ENCODE results near the gene TTC16.

Gene TTC16, protein sequence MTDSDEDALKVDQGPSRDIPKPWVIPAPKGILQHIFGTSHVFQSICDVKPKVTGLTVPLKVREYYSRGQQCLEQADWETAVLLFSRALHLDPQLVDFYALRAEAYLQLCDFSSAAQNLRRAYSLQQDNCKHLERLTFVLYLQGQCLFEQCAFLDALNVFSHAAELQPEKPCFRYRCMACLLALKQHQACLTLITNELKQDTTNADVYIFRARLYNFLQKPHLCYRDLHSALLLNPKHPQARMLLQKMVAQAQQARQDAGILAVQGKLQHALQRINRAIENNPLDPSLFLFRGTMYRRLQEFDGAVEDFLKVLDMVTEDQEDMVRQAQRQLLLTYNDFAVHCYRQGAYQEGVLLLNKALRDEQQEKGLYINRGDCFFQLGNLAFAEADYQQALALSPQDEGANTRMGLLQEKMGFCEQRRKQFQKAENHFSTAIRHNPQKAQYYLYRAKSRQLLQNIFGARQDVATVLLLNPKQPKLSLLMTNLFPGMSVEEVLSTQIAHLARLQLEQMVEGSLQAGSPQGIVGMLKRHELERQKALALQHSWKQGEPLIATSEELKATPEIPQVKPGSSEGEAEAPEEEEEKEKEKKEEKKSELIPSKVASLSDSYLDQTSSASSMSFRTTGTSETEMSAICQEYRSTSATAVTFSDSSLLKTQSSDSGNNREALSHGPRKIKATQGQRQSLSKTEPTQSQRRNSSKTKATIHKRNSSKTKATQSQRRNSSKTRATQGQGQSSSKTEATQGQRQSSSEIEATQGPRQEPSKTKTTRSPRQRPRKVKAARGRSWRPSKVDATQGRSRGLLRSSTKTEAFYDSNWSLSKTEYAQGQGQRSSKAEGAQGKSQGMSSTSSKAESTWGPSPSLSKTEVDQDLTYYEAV

DNA sequence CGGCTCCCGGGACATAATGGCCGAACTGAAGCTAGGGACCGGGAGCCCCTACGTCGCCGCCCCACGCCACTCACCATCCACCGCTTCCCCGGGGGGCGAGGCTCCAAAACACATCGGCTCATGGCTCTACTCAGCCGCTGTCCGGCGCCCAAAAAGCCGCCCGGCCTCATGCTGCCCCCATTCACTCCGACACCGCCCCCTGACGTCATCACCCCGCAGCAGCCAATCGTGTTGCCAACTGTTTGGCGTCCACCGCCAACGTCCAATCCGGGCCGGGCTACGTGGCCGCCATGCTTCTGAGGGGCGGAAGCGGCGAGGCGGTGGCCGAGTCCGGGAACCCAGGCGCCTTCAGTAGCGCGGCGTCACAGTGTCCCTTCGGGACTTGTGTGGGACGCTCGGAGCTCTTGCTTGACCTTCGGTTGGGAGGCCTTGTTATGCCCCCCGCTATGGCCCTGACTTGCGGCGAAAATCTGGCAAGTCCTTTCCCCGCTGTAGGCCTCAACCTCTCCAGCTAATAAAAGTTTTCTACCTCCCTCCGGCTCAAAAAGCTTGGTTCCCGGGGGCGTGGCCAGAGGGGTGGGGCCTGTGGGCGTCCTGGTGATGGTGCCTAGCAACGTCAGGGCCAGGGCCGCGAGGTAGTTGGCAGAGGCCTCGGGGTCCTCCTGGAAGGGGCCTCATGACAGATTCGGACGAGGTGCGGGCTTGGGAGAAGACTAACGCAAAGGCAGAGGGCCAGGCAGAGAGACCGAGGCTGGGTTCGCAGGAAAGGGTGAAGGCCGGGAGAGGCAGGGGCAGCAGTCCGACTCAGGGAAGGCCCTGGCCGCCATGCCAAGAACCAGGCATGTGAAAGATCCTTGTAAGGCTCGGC is at the start of gene TTC16, which contains the start of gene PTRH1:
TSS of gene TTC16 (plus strand) at position 610 of the 868 bp plus-strand sequence. CDS start at position 677, 67 bp downstream.
TSS of gene PTRH1 (minus strand) at position 194 of the 868 bp plus-strand sequence. CDS start at position 170, 24 bp downstream.
- peak; percentile 98 for DNase-seq

DNA sequence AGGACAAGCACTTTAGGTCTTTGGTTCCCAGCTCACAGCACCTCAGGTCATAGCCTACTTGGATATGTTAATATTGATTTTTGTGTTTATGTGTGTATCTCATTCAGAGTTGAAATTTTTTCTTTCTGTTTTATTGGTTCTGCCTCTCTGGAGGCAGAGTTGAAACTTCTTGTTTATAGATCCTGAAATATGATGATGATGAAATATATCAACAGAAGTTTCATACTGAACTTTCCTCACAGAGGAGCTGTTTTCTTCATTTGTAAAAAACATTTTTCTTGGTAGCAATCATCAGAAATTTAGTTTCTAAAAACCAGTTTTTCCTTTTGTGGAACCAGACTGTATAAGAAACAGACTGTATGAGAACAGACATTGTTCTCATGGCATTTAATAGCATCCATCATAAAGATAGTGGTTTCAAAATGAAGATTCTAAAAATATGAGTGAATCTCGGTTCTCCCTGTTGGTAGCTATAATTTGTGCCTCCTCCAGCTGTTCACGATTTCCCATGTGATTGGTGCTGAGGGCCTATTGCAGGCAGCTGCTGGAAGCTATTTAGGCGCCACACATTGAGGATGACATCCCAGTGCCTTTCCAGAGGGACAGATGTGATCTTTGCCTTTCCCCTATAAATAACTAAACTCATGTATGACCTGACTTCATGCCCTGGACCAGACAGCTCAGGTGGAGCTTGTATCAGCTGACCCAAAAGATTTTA is 48.6 kb upstream of the TTC16 start:
- DNase-seq, result no peak

DNA sequence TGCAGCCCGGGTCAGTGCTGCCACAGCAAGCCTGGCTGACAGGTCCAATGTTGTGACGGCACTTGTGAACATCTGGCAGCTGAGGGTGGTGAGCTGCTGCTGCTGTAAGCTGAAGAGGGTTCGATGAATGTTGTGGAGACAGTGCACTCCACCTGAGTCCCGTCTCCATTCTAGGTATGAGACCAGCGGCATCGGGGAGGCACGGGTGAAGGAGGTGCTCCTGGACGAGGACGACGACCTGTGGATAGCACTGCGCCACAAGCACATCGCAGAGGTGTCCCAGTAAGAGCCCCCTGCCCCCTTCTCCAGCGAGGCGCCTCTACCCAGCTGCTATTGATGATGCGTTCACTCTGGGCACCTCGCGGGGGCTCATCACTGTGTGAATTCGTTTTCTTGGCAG is 48.0 kb upstream of the TTC16 start:
- DNase-seq, result no peak

DNA sequence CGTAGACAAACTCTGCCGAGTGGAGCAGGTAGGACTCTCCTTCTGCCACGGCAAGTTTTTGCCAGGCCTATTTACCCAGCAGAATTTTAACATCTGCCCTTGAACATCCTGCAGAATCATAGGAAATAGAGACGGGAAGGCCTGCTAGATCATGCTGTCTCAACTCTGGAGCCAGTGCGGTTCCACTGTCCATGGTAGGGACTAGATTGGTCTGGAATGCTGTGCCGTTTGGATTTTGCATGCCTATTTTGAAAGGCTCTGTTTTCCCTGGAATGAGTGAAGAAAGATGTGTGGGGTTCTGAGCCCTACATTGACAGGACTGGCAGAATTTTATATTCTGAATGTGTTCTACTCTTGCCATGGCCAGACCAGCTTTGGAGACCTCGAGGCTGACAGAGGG is 42.6 kb upstream of the TTC16 start:
- no peak for DNase-seq

DNA sequence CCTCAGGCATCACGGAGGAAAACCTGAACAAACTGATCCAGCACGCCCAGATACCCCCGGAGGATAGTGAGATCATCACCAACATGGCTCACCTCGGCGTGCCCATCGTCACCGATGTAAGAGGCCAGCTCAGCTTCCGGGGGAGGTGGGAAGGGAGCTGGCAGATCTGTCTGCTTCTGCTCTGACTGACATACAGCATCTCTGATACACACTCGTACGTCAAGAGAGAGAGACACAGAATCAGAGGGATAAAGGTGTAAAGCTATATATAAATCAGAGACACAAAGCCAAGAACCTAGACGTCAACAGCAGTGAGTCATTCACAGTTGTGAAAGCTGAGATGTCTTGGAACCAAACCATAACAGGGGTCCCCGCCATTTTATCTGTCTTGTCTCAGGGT is 39.2 kb upstream of the TTC16 start:
- DNase-seq, result no peak

DNA sequence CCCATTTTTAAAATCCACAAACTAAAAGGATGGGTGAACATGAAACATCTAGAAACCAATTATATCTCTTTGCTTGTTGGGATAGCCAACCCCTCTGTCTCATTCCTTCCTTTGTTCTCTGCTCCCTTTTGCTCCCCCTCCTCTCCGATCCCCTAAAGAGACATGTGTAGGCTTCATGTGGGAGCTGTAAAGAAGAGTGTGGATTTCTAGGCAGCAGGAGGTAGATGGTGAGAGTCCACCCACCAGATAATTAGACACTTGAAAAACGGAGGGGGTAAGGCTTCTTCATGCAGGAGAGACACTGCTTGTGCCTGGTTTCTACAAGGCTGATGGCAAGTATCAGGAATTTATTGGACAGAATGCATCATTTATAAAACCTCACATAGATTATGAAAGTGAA is 36.4 kb upstream of the TTC16 start:
- no peak for DNase-seq

- DNase-seq, result no peak
Measured at GRCh38 chr9:127680226-127680625, 35.7 kb upstream of the TTC16 start.

DNA sequence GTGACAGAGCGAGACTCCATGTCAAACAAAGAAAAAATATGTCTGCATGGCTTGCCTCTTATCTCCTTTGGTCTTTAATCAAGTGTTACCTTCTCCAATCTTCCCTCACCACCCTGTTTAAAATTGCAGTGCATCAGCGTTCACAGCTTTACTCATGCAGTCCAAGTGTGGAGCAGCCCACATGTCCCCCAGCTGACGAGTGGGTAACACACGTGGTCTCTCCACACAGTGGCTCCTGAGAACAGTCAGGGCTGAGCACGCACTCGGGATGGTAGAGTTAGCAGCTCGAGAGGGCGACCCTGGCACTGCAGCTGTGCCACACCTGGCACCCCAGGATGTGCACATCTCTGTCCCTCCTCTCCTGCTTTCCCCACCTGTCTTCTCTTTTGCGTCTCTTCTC is 35.0 kb upstream of the TTC16 start:
- no peak for DNase-seq

DNA sequence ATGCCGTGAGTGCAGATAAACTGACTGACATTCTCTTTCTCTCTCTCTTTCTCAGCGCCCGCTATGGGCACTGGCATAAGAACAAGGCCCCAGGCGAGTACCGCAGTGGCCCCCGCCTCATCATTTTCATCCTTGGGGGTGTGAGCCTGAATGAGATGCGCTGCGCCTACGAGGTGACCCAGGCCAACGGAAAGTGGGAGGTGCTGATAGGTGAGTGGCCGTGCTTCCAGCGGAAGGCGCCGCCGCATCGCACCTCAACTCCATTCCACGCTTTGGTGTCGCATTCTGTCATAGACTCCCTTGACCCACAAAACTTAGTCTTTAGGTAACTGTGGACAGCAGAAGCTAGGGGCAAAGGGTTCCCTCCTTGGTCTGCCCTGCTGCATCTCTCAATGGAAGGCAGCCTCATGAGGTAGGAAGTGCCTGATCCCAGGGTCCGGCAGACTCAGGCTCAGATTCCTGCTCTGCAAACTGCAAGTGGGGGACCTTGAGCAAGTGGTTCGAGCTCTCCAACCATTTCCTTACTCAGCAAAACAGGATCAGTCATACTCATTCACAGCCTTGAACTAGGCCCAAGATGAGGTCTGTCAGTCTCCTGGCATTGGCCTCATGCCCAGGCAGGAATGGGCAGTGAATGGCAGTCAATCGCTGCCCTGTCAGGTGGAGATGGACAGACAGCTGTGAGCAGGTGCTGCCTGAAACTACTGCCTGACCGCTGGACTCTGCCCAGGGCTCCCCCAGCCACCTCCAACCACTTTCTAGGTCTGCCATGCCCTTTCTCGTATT is 33.3 kb upstream of the TTC16 start:
- no peak for DNase-seq

DNA sequence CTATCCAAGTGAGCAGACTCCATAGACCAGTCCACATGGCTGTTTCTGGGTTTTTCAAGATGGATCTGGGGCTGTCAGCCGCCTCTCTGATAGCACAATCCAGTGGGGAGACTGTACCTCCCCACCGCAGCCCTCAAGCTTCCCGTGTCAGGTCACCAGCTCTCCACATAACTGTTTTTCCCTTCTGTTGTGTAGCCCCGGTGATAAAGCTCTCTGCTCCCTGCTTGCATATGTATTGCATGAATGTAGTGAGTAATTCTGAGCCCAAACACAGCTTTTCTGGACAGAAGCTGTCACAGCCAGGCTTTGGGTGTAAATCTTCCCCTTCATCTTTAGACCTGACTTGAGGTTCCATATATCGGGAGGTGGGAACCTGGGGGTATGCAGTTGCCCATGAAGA is 32.2 kb upstream of the TTC16 start:
- no peak for DNase-seq

- no peak for DNase-seq
Measured at GRCh38 chr9:127684576-127684975, 31.3 kb upstream of the TTC16 start.

DNA sequence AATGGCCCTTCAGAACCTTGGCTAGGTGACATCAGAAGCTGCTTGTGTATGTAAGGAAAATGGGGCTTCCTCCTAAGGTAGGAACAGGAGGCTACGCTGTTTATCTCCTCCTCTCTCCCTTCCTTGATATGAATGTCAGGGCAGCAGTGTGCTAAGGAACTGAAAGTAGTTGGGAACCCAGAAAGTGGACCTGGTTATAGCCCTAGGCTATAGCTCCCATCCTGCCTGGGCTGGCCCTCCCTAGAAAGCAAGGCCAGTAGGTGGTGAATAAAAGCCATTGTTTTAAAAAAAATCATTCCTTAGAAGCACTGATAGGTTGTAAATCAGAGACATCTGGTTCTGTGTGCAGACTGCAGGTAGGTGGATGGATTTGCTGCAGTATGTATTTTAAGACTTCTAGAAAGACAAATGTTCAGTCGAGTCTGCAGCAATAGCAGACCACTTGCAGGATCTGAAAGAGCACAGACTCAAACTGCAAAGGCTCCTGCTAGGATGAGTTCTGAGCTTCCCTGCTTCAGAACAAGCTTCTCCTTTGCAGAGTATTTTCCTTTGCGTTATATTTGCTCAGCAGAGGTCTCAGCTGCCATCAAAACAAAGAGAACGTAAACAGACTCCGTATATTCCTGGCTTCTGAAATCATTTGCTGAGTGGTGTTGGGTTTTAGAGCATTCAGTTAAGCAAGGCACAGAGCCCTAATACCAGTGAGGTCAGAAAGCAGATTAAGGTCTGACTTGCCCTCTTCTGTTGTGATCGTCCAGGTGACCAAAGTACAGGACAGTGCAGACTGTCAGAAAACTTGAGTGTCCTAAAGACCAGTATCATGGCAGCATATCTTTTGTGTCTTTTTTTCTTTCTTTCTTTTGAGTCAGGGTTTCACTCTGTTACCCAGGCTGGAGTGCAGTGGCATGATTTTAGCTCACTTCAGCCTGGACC is 29.2 kb upstream of the TTC16 start:
- no peak for DNase-seq

- no peak for DNase-seq
Measured at GRCh38 chr9:127689329-127690000, 26.4 kb upstream of the TTC16 start.

DNA sequence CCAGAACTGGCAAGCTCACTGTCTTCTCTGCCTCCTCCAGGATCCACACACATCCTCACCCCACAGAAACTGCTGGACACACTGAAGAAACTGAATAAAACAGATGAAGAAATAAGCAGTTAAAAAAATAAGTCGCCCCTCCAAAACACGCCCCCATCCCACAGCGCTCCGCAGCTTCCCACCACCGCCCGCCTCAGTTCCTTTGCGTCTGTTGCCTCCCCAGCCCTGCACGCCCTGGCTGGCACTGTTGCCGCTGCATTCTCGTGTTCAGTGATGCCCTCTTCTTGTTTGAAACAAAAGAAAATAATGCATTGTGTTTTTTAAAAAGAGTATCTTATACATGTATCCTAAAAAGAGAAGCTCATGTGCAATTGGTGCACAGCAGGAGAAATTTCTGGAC is 25.1 kb upstream of the TTC16 start:
- DNase-seq, result no peak

DNA sequence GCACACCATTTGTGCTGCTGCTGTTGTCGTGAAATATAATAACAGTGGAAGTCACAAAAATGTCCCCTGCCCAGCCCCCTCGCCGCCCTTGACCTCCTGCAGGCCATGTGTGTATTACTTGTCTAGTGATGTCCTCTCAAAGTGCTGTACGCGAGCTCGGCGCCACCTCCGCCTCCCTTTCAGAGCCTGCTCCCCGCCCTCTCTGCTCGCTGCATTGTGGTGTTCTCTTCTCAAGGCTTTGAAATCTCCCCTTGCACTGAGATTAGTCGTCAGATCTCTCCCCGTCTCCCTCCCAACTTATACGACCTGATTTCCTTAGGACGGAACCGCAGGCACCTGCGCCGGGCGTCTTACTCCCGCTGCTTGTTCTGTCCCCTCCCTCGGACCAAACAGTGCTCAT is 23.8 kb upstream of the TTC16 start:
- DNase-seq, result no peak

DNA sequence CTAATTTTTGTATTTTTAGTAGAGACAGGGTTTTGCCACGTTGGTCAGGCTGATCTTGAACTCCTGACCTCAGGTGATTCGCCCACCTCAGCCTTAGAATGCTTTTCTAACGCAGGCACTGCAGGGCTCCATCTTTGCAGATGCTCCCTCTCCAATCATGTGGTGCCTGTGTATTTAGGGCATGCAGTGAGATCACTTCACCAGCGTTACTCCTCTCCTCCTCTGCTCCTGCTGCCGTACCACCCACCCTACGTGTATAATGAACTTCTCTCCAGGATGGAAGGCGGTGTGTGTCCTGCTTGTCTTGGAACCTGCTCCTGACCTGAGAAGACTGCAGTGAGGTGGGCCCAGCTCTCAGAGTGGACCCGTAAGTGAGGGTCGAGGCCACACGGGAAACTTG is 22.7 kb upstream of the TTC16 start:
- no peak for DNase-seq

DNA sequence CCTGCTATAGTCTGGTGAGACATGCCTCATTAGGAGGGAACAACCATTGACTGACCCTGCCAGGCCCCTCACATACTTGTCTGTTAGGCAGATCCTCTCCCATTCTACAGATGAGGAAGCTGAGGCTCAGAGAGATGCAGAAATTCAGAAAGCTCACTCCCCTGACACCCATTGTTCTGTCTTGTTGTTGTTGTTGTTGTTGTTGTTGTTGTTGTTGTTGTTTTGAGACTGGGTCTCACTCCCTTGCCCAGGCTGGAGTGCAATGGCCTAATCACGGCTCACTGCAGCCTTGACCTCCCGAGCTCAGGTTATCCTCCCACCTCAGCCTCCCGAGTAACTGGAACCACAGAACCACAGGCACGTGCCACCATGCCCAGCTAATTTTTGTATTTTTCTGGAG is 22.2 kb upstream of the TTC16 start:
- no peak for DNase-seq

GRCh38 chr9:127694890-127695720 is 20.8 kb upstream of the TTC16 start:
- no peak for DNase-seq

DNA sequence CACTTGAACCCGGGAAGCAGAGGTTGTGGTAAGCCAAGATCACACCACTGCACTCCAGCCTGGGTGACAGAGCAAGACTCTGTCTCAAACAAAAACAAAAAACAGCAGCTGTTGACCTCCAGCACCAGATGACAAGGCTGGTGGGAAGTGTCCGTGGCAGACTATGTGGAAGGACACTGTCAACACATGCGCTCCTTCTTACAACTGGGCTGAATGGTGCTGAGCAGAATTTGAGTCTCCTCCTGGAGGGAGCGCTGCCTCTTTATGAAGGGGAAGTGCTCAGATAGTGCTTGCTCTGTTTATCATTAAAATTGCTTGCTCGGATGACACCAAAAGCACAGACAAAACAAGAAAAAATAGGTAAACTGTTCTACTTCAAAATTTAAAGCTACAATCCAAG is 18.3 kb upstream of the TTC16 start:
- no peak for DNase-seq

All from activated naive CD4-positive, alpha-beta T cell treated with Interleukin-2 at 50 U/mL for 16 hours (primary cell).